B cell (primary cell): ENCODE results near the gene GTPBP4. TPM values are rescaled to one million over a fixed set of nuclear protein-coding genes. Genes with fewer than 3 reads are reported as not detected.

Source experiments
- ATAC-seq: fragments of 200-7000 bp; cut with Tn5 transposase; one replicate; pipeline ENCODE4 v1.10.0; 2021; ENCODE audit warnings: low read depth, mild to moderate bottlenecking, moderate number of reproducible peaks, moderate library complexity
- CTCF ChIA-PET: fragments of 350-600 bp; sonication (Branson Sonifier 250); formaldehyde crosslinking; loops from one replicate; lab custom pipeline; 2021; ENCODE audit warnings: antibody characterized with exemption, inconsistent platforms; lab: Charles Lee
- POLR2A ChIA-PET: fragments of 350-600 bp; sonication (Branson Sonifier 250); formaldehyde crosslinking; loops from one replicate; lab custom pipeline; 2021; ENCODE audit warnings: antibody characterized with exemption; lab: Charles Lee
- DNase-seq: peaks from one replicate; pipeline ENCODE4 v3.0.0; 2013
- H2AFZ ChIP-seq: 2 replicates; pipeline ENCODE4 v1.6.1; 2012; ENCODE audit warnings: mild to moderate bottlenecking, low read depth, low read length; ENCODE audit not compliant: insufficient read depth, poor library complexity, severe bottlenecking
- H3K27ac ChIP-seq, 2 donors: 1 replicate in 1 of 2; 2 replicates in 1 of 2; pipeline ENCODE4 v1.5.1; 2012 to 2013; ENCODE audit warnings: low read length in 2 of 2, mild to moderate bottlenecking in 2 of 2, moderate library complexity in 1 of 2
- H3K27me3 ChIP-seq, 4 experiments: fragments of 200-600 bp in 1 of 4; sonication (generic) in 1 of 4; replicated peaks in 1 of 4; 1 replicate in 2 of 4; 2 replicates in 2 of 4; pipeline versions ENCODE4 v1.6.1 to v1.7.0; 2013 to 2016; ENCODE audit warnings: low read length in 3 of 4, mild to moderate bottlenecking in 2 of 4, mixed read lengths in 1 of 4, moderate library complexity in 1 of 4; ENCODE audit not compliant: insufficient read depth in 4 of 4, control insufficient read depth in 3 of 4; ENCODE audit errors: control extremely low read depth in 1 of 4
- H3K36me3 ChIP-seq, 2 experiments: replicated peaks in 1 of 2; 1 replicate in 1 of 2; 2 replicates in 1 of 2; pipeline versions ENCODE4 v1.6.1 to v1.7.1; 2013; ENCODE audit warnings: low read length in 1 of 2; ENCODE audit not compliant: insufficient read depth in 2 of 2, control insufficient read depth in 1 of 2; ENCODE audit errors: control extremely low read depth in 1 of 2, extremely low read depth in 1 of 2
- H3K4me1 ChIP-seq, 2 donors: fragments of 200-600 bp in 1 of 2; sonication (generic) in 1 of 2; 1 replicate in 1 of 2; 2 replicates in 1 of 2; pipeline versions ENCODE4 v1.5.1 to v1.6.1; 2013 to 2017; ENCODE audit warnings: low read length in 2 of 2; ENCODE audit not compliant: control insufficient read depth in 2 of 2, insufficient read depth in 2 of 2
- H3K4me2 ChIP-seq: replicated peaks from 2 replicates; pipeline ENCODE3; 2012; ENCODE audit warnings: mild to moderate bottlenecking, low read depth, low read length; ENCODE audit not compliant: poor library complexity, severe bottlenecking
- H3K4me3 ChIP-seq, 5 experiments: fragments of 200-600 bp in 1 of 5; sonication (generic) in 1 of 5; 1 replicate in 3 of 5; 2 replicates in 2 of 5; pipeline versions ENCODE4 v1.5.1 to v1.7.0; 2011 to 2016; ENCODE audit warnings: low read length in 4 of 5, mild to moderate bottlenecking in 4 of 5, low read depth in 2 of 5, control low read depth in 1 of 5, moderate library complexity in 1 of 5; ENCODE audit not compliant: insufficient read depth in 1 of 5; ENCODE audit errors: control extremely low read depth in 1 of 5, extremely low read depth in 1 of 5
- H3K79me2 ChIP-seq: fragments of 200-600 bp; sonication (generic); one replicate; pipeline ENCODE4 v1.6.0; 2016; ENCODE audit warnings: low read length; ENCODE audit not compliant: control insufficient read depth, insufficient read depth
- H3K9ac ChIP-seq: fragments of 200-600 bp; sonication (generic); 2 replicates; pipeline ENCODE4 v1.6.1; 2017; ENCODE audit warnings: mild to moderate bottlenecking, low read length, moderate library complexity
- H3K9me3 ChIP-seq, 3 donors: one replicate each; pipeline versions ENCODE4 v1.6.1 to v1.7.1; 2013; ENCODE audit warnings: low read length in 2 of 3; ENCODE audit not compliant: control insufficient read depth in 2 of 3, insufficient read depth in 1 of 3; ENCODE audit errors: control extremely low read depth in 1 of 3
- H4K20me1 ChIP-seq: 2 replicates; pipeline ENCODE4 v1.6.0; 2012; ENCODE audit warnings: mild to moderate bottlenecking, low read length; ENCODE audit not compliant: insufficient read depth, control insufficient read depth, poor library complexity, severe bottlenecking
- H3K27ac Mint-ChIP-seq: one replicate; pipeline ENCODE4 v1.8.0; 2021; ENCODE audit warnings: mixed read lengths
- H3K27me3 Mint-ChIP-seq: one replicate; pipeline ENCODE4 v1.8.0; 2021; ENCODE audit warnings: mixed read lengths
- H3K4me1 Mint-ChIP-seq: one replicate; pipeline ENCODE4 v1.8.0; 2021; ENCODE audit warnings: mixed read lengths
- H3K4me3 Mint-ChIP-seq: one replicate; pipeline ENCODE4 v1.8.0; 2021; ENCODE audit warnings: mixed read lengths
- H3K9me3 Mint-ChIP-seq: one replicate; pipeline ENCODE4 v1.8.0; 2022; ENCODE audit warnings: mixed read lengths; ENCODE audit not compliant: insufficient read depth
- EZH2 ChIP-seq: IDR thresholded peaks from 2 replicates; pipeline ENCODE4 v1.6.1; 2012; ENCODE audit warnings: borderline replicate concordance, low read depth, mild to moderate bottlenecking, moderate library complexity, low read length; ENCODE audit not compliant: insufficient read depth, poor library complexity, severe bottlenecking
- whole genome bisulfite sequencing: methylation state at CpG from one replicate; pipeline ENCODE4 v1.1.5; 2013; ENCODE audit warnings: missing lambda C conversion rate; ENCODE audit not compliant: insufficient coverage; 5-methylcytosine and 5-hydroxymethylcytosine counted together
- intact Hi-C: fragments of 100-400 bp; cut with micrococcal nuclease; formaldehyde crosslinking; loops from one replicate; pipeline ENCODE4 v1.10.0; 2022
- polyA plus RNA-seq: library from polyadenylated mRNA; depleted of rRNA; stranded (reverse); fragments of >200 nt; gene quantifications from 2 replicates; pipeline ENCODE4 v1.2.3, GENCODE V29; 2012
- total RNA-seq, 2 donors: library from RNA; stranded (reverse); fragments of 120-200 nt in 1 of 2; gene quantifications; 1 replicate in 1 of 2; 2 replicates in 1 of 2; pipeline versions ENCODE4 v1.2.3 to v1.2.4, GENCODE V29; 2013 to 2022
- TF ChIP-seq, protein P1 (sequence below): fragments of 200-600 bp; IDR thresholded peaks from one replicate; pipeline ENCODE4 v1.8.0; 2022; ENCODE audit warnings: antibody characterized with exemption, mild to moderate bottlenecking

GTPBP4 gene
- total and polyA plus RNA-seq, 2 donors (not counting 1 experiment from before 2014, with no cell fraction given), result 11.8 to 45.4 TPM

GRCh38 chr10:963655-964054 lies 24.6 kb upstream of the GTPBP4 start:
- H3K4me3 ChIP-seq, result no peak overlapping the region
- no peaks in the 10 kb centered on the region for H3K4me1 ChIP-seq
- Mint-ChIP-seq H3K4me3 (no peak overlapping the region), H3K27me3 (peaks cover 20% of the 10 kb centered on the region), H3K9me3 (no peaks in the 10 kb centered on the region), H3K4me1 (no peaks in the 10 kb centered on the region), H3K27ac (no peak overlapping the region)
- 94% methylated on average over 3 of the region's 4 CpGs for WGBS
- no peaks in the 10 kb centered on the region for H3K36me3 ChIP-seq
- TF ChIP-seq EZH2, result no peak
- TF ChIP-seq, protein P1, sequence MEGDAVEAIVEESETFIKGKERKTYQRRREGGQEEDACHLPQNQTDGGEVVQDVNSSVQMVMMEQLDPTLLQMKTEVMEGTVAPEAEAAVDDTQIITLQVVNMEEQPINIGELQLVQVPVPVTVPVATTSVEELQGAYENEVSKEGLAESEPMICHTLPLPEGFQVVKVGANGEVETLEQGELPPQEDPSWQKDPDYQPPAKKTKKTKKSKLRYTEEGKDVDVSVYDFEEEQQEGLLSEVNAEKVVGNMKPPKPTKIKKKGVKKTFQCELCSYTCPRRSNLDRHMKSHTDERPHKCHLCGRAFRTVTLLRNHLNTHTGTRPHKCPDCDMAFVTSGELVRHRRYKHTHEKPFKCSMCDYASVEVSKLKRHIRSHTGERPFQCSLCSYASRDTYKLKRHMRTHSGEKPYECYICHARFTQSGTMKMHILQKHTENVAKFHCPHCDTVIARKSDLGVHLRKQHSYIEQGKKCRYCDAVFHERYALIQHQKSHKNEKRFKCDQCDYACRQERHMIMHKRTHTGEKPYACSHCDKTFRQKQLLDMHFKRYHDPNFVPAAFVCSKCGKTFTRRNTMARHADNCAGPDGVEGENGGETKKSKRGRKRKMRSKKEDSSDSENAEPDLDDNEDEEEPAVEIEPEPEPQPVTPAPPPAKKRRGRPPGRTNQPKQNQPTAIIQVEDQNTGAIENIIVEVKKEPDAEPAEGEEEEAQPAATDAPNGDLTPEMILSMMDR, result no peak
- H2AFZ ChIP-seq, result no peak overlapping the region
- peaks cover 0 to 3% (median 0%) of the 10 kb centered on the region in 3 donors for H3K9me3 ChIP-seq
- peaks cover 0 to 6% (median 2%) of the 10 kb centered on the region in 4 experiments for H3K27me3 ChIP-seq
- DNase-seq, result no peak
- intact Hi-C loops, result no loop called here
- no peaks in the 10 kb centered on the region for H3K79me2 ChIP-seq
- ChIA-PET CTCF (no interaction called here), POLR2A (no interaction called here)
- ATAC-seq, result no peak
- no peak overlapping the region for H3K9ac ChIP-seq
- no peak overlapping the region for H3K27ac ChIP-seq
- H3K4me2 ChIP-seq, result no peak overlapping the region
- H4K20me1 ChIP-seq, result no peaks in the 10 kb centered on the region

- DNase-seq, result no peak
- intact Hi-C loops, result no loop called here
- no peak overlapping the region for H3K27ac Mint-ChIP-seq
- no peaks in the 10 kb centered on the region for H3K9me3 Mint-ChIP-seq
- Histone ChIP-seq H3K9ac (no peak overlapping the region), H3K36me3 (no peaks in the 10 kb centered on the region), H3K27me3 (peaks cover 0 to 6% (median 0%) of the 10 kb centered on the region in 4 experiments), H3K4me1 (no peaks in the 10 kb centered on the region), H2AFZ (no peak overlapping the region), H3K27ac (no peak overlapping the region), H3K4me2 (no peak overlapping the region), H4K20me1 (no peaks in the 10 kb centered on the region), H3K9me3 (peaks cover 0 to 3% (median 0%) of the 10 kb centered on the region in 3 donors), H3K4me3 (no peak overlapping the region), H3K79me2 (no peaks in the 10 kb centered on the region)
- POLR2A ChIA-PET, result no interaction called here
- peaks cover 25% of the 10 kb centered on the region for H3K27me3 Mint-ChIP-seq
- 96% methylated on average over 14 of the region's 15 CpGs for WGBS
- ATAC-seq, result no peak
- TF ChIP-seq, protein P1, result no peak
- TF ChIP-seq EZH2, result no peak
- CTCF ChIA-PET, result no interaction called here
- no peak overlapping the region for H3K4me3 Mint-ChIP-seq
- no peaks in the 10 kb centered on the region for H3K4me1 Mint-ChIP-seq
Measured at GRCh38 chr10:964321-964987, 23.8 kb upstream of the GTPBP4 start.
